RPMI8226 (cell line): ENCODE measurements around the gene TUBB3.

ENCODE experiments used
- DNase-seq: peaks from one replicate; pipeline ENCODE4 v3.0.0-alpha.2; 2015

TUBB3 gene

DNA sequence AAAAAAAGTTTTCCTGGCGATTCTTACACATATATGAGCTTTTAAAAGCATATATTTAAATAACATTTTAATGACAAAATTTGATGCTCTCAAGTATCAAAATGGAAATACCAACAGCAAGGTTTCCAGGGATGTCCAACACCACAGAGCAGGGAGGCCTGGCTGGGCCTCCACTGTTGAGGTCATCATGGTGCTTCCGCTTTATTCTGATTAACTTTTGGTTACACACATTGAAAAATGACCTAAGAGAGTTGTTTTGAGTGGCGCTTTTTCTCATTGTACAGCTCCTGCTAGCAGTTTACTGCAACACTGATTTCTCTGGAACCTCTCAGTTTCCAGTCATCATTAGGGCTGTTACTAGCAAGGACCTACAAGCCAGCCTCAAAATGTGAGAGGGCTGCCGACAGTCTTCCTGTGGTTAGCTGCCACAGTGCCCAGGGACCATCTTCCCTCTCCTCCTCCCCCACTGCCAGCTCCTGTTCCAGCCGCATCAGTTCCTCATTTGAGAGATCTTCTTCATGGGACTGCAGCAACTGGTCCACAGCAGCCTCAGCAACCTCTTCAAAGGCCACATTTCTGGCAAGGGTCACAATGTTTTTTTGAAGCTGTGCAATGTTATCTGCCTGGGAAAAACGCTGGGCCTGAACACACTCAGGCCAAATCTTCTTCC lies 46.7 kb downstream of the TUBB3 start:
- no peak for DNase-seq

- DNase-seq = peak; percentile 6
Observed at GRCh38 chr16:89971495-89972243, 48.5 kb downstream of the TUBB3 start.

GRCh38 chr16:89972244-89973234 lies 49.4 kb downstream of the TUBB3 start:
- DNase-seq = peak; percentile 91

DNA sequence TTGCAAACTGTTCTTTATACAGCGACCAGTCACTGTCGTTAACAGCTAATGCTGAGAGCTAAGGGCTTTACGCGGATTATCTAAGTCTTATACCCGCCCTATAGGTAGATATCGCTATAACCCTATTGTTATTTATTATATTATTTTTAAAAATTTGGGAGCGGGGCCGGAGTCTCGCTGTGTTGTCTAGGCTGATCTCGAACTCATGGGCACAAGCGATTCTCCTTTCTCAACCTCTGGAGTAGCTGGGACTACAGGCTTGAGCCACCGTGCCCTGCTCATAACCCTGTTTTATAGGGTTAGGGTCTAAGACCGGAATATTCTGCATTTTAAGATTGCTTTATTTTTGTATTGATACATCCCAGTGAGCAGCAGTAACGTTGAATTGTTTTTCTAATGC lies 50.1 kb downstream of the TUBB3 start:
- DNase-seq = peak; percentile 11

DNA sequence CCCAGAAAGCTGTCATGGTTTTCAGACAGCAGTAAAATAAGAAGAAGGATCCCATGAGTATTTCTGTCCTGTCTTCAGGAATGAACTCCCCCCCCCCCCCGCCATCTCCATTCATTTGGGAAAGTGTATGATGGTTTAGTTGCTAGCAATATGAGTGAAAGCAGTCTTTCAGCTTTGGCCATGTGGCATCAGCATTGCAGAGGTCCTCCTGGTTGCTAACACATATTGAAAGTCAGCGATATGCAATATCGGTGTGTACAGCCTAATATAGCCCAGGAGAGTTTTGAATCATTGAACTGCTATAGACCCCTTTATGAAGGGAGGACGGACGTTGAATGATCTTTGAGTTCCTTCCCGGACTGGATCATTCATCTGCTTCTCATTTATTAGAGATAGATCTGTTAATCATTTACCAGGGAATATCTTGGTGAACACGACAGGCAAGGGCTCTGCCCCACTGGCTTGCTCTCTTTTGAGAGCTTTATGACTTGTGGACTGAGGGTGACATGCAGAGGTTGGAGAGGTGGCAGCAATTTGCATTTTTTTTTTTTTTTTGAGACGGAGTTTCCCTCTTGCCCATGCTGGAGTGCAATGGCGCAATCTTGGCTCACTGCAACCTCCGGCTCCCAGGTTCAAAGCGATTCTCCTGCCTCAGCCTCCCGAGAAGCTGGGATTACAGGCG lies 50.7 kb downstream of the TUBB3 start:
- DNase-seq = no peak

- no peak for DNase-seq
Observed at GRCh38 chr16:89974870-89975269, 51.7 kb downstream of the TUBB3 start.

- DNase-seq = no peak
Observed at GRCh38 chr16:89981414-89981813, 58.3 kb downstream of the TUBB3 start.

GRCh38 chr16:89982318-89982717 lies 59.2 kb downstream of the TUBB3 start:
- no peak for DNase-seq

- DNase-seq = no peak
Observed at GRCh38 chr16:89983536-89983935, 60.4 kb downstream of the TUBB3 start.

GRCh38 chr16:89984216-89984615 lies 61.1 kb downstream of the TUBB3 start:
- DNase-seq = no peak

DNA sequence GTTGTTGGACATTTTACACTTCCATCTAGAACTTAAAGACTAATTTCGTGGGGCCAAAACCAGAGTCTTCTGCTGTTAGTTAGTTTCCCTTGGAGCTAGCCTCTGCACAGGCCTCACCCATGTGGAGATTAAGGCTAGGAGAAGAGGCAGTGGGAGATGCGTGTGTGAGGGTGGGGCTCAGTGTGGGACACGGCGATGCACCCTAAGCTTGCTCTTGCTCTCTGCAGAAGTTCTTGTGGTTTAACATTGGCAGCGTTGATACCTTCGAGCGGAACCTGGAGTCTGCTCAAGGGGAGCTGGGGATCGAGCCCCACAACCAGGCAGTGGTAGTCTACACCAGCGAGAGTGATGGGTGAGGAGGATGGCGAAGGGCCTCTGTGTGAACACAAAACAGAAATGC lies 62.1 kb downstream of the TUBB3 start:
- no peak for DNase-seq
